Panc1 (cell line): ENCODE results near the gene ZNF775. TPM values are rescaled to one million over a fixed set of nuclear protein-coding genes. Genes with fewer than 3 reads are reported as not detected.

Source experiments
- ATAC-seq: fragments of 200-7000 bp; cut with Tn5 transposase; 2 replicates; pipeline ENCODE4 v1.9.1; 2020; ENCODE audit warnings: mild to moderate bottlenecking, moderate library complexity
- BruUV-seq: library from RNA; stranded (reverse); fragments of 400-500 nt; replicated peaks from 2 replicates; lab custom pipeline; 2021; lab: Mats Ljungman, UMichigan
- CTCF ChIA-PET: fragments of 300-600 bp; sonication (Branson Sonifier 250); formaldehyde crosslinking; loops from one replicate; lab custom pipeline; 2022; ENCODE audit warnings: antibody characterized with exemption; lab: Charles Lee
- POLR2A ChIA-PET: fragments of 300-600 bp; sonication (Branson Sonifier 250); formaldehyde crosslinking; loops from one replicate; lab custom pipeline; 2022; ENCODE audit warnings: antibody characterized with exemption; lab: Charles Lee
- DNase-seq: peaks from one replicate; pipeline ENCODE4 v3.0.0-alpha.2; 2010; ENCODE audit warnings: low read depth, low spot score
- H3K27ac ChIP-seq: 2 replicates; pipeline ENCODE4 v1.5.1; 2011; ENCODE audit warnings: mild to moderate bottlenecking, low read length, inconsistent platforms
- H3K27me3 ChIP-seq: fragments of 200-500 bp; sonication (Bioruptor generic); 2 replicates; pipeline ENCODE4 v1.6.0; 2014; ENCODE audit warnings: low read length, inconsistent platforms; ENCODE audit not compliant: control insufficient read depth, insufficient read depth
- H3K36me3 ChIP-seq: fragments of 200-500 bp; sonication (Bioruptor generic); 2 replicates; pipeline ENCODE4 v1.5.1; 2014; ENCODE audit warnings: inconsistent platforms, mild to moderate bottlenecking, low read length, moderate library complexity; ENCODE audit not compliant: control insufficient read depth, insufficient read depth
- H3K4me1 ChIP-seq: 2 replicates; pipeline ENCODE4 v1.5.1; 2011; ENCODE audit warnings: inconsistent platforms, mild to moderate bottlenecking, low read length, moderate library complexity; ENCODE audit not compliant: control insufficient read depth, insufficient read depth
- H3K4me3 ChIP-seq, 2 experiments: 2 replicates each; pipeline ENCODE4 v1.5.1; 2011 to 2012; ENCODE audit warnings: low read depth in 2 of 2, low read length in 2 of 2, mild to moderate bottlenecking in 2 of 2, inconsistent platforms in 1 of 2, moderate library complexity in 1 of 2
- H3K9me3 ChIP-seq: fragments of 200-500 bp; sonication (Bioruptor generic); 2 replicates; pipeline ENCODE4 v1.5.1; 2014; ENCODE audit warnings: low read depth, mild to moderate bottlenecking, inconsistent platforms, low read length, moderate library complexity; ENCODE audit not compliant: control insufficient read depth, insufficient read depth
- CTCF ChIP-seq: fragments of 450-650 bp; IDR thresholded peaks from 2 replicates; pipeline ENCODE4 v1.5.1; 2017; ENCODE audit warnings: mild to moderate bottlenecking
- POLR2AphosphoS5 ChIP-seq: IDR thresholded peaks from 2 replicates; pipeline ENCODE4 v1.6.1; 2012; ENCODE audit warnings: mild to moderate bottlenecking, low read depth, low read length, moderate library complexity
- REST ChIP-seq, 2 experiments: IDR thresholded peaks; 2 replicates each; pipeline ENCODE4 v1.6.1; 2011 to 2012; ENCODE audit warnings: low read depth in 2 of 2, control low read depth in 1 of 2, low read length in 1 of 2, mild to moderate bottlenecking in 1 of 2, moderate library complexity in 1 of 2; ENCODE audit not compliant: insufficient read depth in 1 of 2
- SIN3A ChIP-seq: IDR thresholded peaks from 2 replicates; pipeline ENCODE4 v1.6.1; 2012; ENCODE audit warnings: low read depth, mild to moderate bottlenecking, low read length, moderate library complexity, borderline replicate concordance; ENCODE audit not compliant: insufficient read depth
- TCF7L2 ChIP-seq: IDR thresholded peaks from 2 replicates; pipeline ENCODE4 v1.6.1; 2011; ENCODE audit warnings: mild to moderate bottlenecking, low read depth, low read length, inconsistent platforms
- in situ Hi-C: cut with HindIII; loops from 2 replicates; pipeline ENCODE4 v1.10.0; 2016; ENCODE audit warnings: low sequenced_read_pairs, low pct_unique_long_range_greater_than_20kb
- intact Hi-C: fragments of 100-400 bp; cut with micrococcal nuclease; formaldehyde crosslinking; loops from one replicate; pipeline ENCODE4 v1.10.0; 2022; ENCODE audit not compliant: unreplicated experiment
- total RNA-seq: library from RNA; stranded (reverse); gene quantifications from one replicate; pipeline ENCODE4 v1.2.1, GENCODE V29; 2021; ENCODE audit not compliant: unreplicated experiment

Gene ZNF775
- total RNA-seq, 1 experiment from 2014 or later, result 14.7 TPM

- intact Hi-C loops (no loop called here), in situ Hi-C loops (no loop called here)
- no peak for ATAC-seq
- Histone ChIP-seq H3K4me1 (no peaks in the 10 kb centered on the region; the same call in 1 of the 2 replicates), H3K27ac (no peak overlapping the region), H3K4me3 (no peak overlapping the region), H3K27me3 (no peaks in the 10 kb centered on the region), H3K36me3 (no peaks in the 10 kb centered on the region), H3K9me3 (no peaks in the 10 kb centered on the region)
- no peak for DNase-seq
- ChIA-PET POLR2A (no interaction called here), CTCF (no interaction called here)
- TF ChIP-seq POLR2AphosphoS5, result no peak
- no peak for TF ChIP-seq SIN3A
- no TSS peak for BruUV-seq
These were observed 63.7 kb downstream of the ZNF775 start for GRCh38 chr7:150442811-150443210.

GRCh38 chr7:150443793-150444540 lies 64.8 kb downstream of the ZNF775 start:
- Histone ChIP-seq H3K27me3 (no peaks in the 10 kb centered on the region; the same call in 1 of the 2 replicates), H3K9me3 (no peaks in the 10 kb centered on the region), H3K4me1 (no peaks in the 10 kb centered on the region; the same call in 1 of the 2 replicates), H3K4me3 (no peak overlapping the region), H3K27ac (no peak overlapping the region), H3K36me3 (no peaks in the 10 kb centered on the region)
- no TSS peak for BruUV-seq
- no peak for TF ChIP-seq CTCF
- TF ChIP-seq REST (IDR thresholded peaks at IDR 0.05; ENCODE audit: insufficient read depth in 1 of 2, low read depth in 2 of 2, low read length in 1 of 2), result no peak
- no peak for TF ChIP-seq TCF7L2
- no peak for TF ChIP-seq POLR2AphosphoS5
- TF ChIP-seq SIN3A, result no peak
- ChIA-PET POLR2A (no interaction called here), CTCF (no interaction called here)
- intact Hi-C loops (no loop called here), in situ Hi-C loops (no loop called here)
- ATAC-seq (no peak), DNase-seq (no peak)
